H9 (cell line): ENCODE results near the gene TNFSF13B. TPM values are rescaled to one million over a fixed set of nuclear protein-coding genes. Genes with fewer than 3 reads are reported as not detected.

Source experiments
- DNase-seq: peaks from one replicate; pipeline ENCODE4 v3.0.0-alpha.2; 2017
- H2AFZ ChIP-seq: one replicate; pipeline ENCODE4 v1.6.1; 2013; ENCODE audit warnings: mild to moderate bottlenecking, low read length, control low read depth, moderate library complexity
- H2AK5ac ChIP-seq: 2 replicates; pipeline ENCODE4 v1.6.1; 2013; ENCODE audit warnings: low read length, control low read depth, mixed read lengths; ENCODE audit not compliant: insufficient read length
- H2BK120ac ChIP-seq: one replicate; pipeline ENCODE4 v1.6.1; 2013; ENCODE audit warnings: low read depth, mild to moderate bottlenecking, low read length, control low read depth, inconsistent platforms; ENCODE audit not compliant: poor library complexity, severe bottlenecking
- H2BK12ac ChIP-seq: 2 replicates; pipeline ENCODE4 v1.6.1; 2013; ENCODE audit warnings: low read length, control low read depth, mixed read lengths, low read depth; ENCODE audit not compliant: insufficient read length
- H2BK15ac ChIP-seq: 2 replicates; pipeline ENCODE4 v1.6.1; 2013; ENCODE audit warnings: low read depth, low read length, control low read depth
- H2BK20ac ChIP-seq: one replicate; pipeline ENCODE4 v1.6.1; 2013; ENCODE audit warnings: low read depth, mild to moderate bottlenecking, low read length, control low read depth, inconsistent platforms; ENCODE audit not compliant: poor library complexity, severe bottlenecking
- H2BK5ac ChIP-seq: 2 replicates; pipeline ENCODE4 v1.6.1; 2013; ENCODE audit warnings: low read length, control low read depth, mixed read lengths; ENCODE audit not compliant: insufficient read length
- H3K14ac ChIP-seq: 2 replicates; pipeline ENCODE4 v1.6.1; 2013; ENCODE audit warnings: low read length, control low read depth; ENCODE audit not compliant: insufficient read depth
- H3K18ac ChIP-seq: 2 replicates; pipeline ENCODE4 v1.6.1; 2013; ENCODE audit warnings: low read depth, mild to moderate bottlenecking, mixed read lengths, low read length, control low read depth; ENCODE audit not compliant: insufficient read length
- H3K23ac ChIP-seq: 2 replicates; pipeline ENCODE4 v1.6.1; 2013; ENCODE audit warnings: low read length, control low read depth, mixed read lengths, low read depth; ENCODE audit not compliant: insufficient read length
- H3K23me2 ChIP-seq: 2 replicates; pipeline ENCODE4 v1.6.1; 2013; ENCODE audit warnings: low read depth, mild to moderate bottlenecking, mixed read lengths, low read length, control low read depth; ENCODE audit not compliant: insufficient read length, poor library complexity, severe bottlenecking
- H3K27ac ChIP-seq: 2 replicates; pipeline ENCODE4 v1.5.1; 2013; ENCODE audit warnings: low read length, control low read depth, mixed read lengths, low read depth; ENCODE audit not compliant: insufficient read length
- H3K27me3 ChIP-seq: 2 replicates; pipeline ENCODE4 v1.6.1; 2013; ENCODE audit warnings: low read length, control low read depth, inconsistent platforms; ENCODE audit not compliant: insufficient read depth
- H3K4ac ChIP-seq: 2 replicates; pipeline ENCODE4 v1.6.1; 2013; ENCODE audit warnings: low read depth, mild to moderate bottlenecking, control low read depth, inconsistent platforms, low read length, moderate library complexity
- H3K4me1 ChIP-seq: 2 replicates; pipeline ENCODE4 v1.6.1; 2013; ENCODE audit warnings: low read length, control low read depth, inconsistent platforms; ENCODE audit not compliant: insufficient read depth
- H3K4me2 ChIP-seq: 2 replicates; pipeline ENCODE4 v1.6.1; 2013; ENCODE audit warnings: low read length, control low read depth, mixed read lengths; ENCODE audit not compliant: insufficient read length, insufficient read depth
- H3K56ac ChIP-seq: 2 replicates; pipeline ENCODE4 v1.6.1; 2013; ENCODE audit warnings: low read depth, mild to moderate bottlenecking, mixed read lengths, low read length, control low read depth; ENCODE audit not compliant: insufficient read length
- H3K79me1 ChIP-seq: 2 replicates; pipeline ENCODE4 v1.6.1; 2013; ENCODE audit warnings: low read depth, mild to moderate bottlenecking, moderate library complexity, low read length, control low read depth, inconsistent platforms; ENCODE audit not compliant: insufficient read depth, poor library complexity, severe bottlenecking
- H3K79me2 ChIP-seq: 2 replicates; pipeline ENCODE4 v1.6.1; 2013; ENCODE audit warnings: low read length, control low read depth, inconsistent platforms; ENCODE audit not compliant: insufficient read depth
- H3K9ac ChIP-seq: 2 replicates; pipeline ENCODE4 v1.6.1; 2013; ENCODE audit warnings: low read length, control low read depth, mixed read lengths; ENCODE audit not compliant: insufficient read length; ENCODE audit errors: extremely low read depth
- H3K9me3 ChIP-seq: one replicate; pipeline ENCODE4 v1.6.1; 2013; ENCODE audit warnings: low read depth, low read length, inconsistent platforms; ENCODE audit not compliant: control insufficient read depth
- H3T11ph ChIP-seq: one replicate; pipeline ENCODE4 v1.6.1; 2013; ENCODE audit warnings: mild to moderate bottlenecking, low read length, control low read depth, inconsistent platforms
- H4K20me1 ChIP-seq: one replicate; pipeline ENCODE4 v1.6.1; 2013; ENCODE audit not compliant: control insufficient read depth, insufficient read length, insufficient read depth
- H4K5ac ChIP-seq: 2 replicates; pipeline ENCODE4 v1.6.1; 2013; ENCODE audit warnings: low read depth, mild to moderate bottlenecking, mixed read lengths, low read length, control low read depth; ENCODE audit not compliant: insufficient read length
- H4K8ac ChIP-seq: replicated peaks from 2 replicates; pipeline ENCODE4 v1.6.1; 2013; ENCODE audit warnings: low read length, control low read depth, mixed read lengths, low read depth; ENCODE audit not compliant: insufficient read length
- H4K91ac ChIP-seq: 2 replicates; pipeline ENCODE4 v1.6.1; 2013; ENCODE audit warnings: low read depth, mild to moderate bottlenecking, moderate library complexity, mixed read lengths, low read length, control low read depth; ENCODE audit not compliant: insufficient read length
- H3K27ac Mint-ChIP-seq, 3 experiments: 2 replicates in 2 of 3; 3 replicates in 1 of 3; pipeline ENCODE4 v1.8.0; 2020 to 2021; ENCODE audit warnings: mixed read lengths in 3 of 3, mild to moderate bottlenecking in 1 of 3, moderate library complexity in 1 of 3
- H3K27me3 Mint-ChIP-seq: 2 replicates; pipeline ENCODE4 v1.8.0; 2021; ENCODE audit warnings: low read depth, mild to moderate bottlenecking, moderate library complexity, mixed read lengths
- H3K36me3 Mint-ChIP-seq, 3 experiments: 2 replicates in 2 of 3; 3 replicates in 1 of 3; pipeline ENCODE4 v1.8.0; 2020 to 2021; ENCODE audit warnings: low read depth in 3 of 3, mixed read lengths in 3 of 3; ENCODE audit not compliant: insufficient read depth in 1 of 3
- H3K4me1 Mint-ChIP-seq, 2 experiments: 2 replicates each; pipeline ENCODE4 v1.8.0; 2020; ENCODE audit warnings: mixed read lengths in 2 of 2
- H3K4me3 Mint-ChIP-seq, 2 experiments: 2 replicates in 1 of 2; 3 replicates in 1 of 2; pipeline ENCODE4 v1.8.0; 2020 to 2021; ENCODE audit warnings: mild to moderate bottlenecking in 2 of 2, mixed read lengths in 2 of 2, moderate library complexity in 1 of 2
- H3K9me3 Mint-ChIP-seq, 2 experiments: 2 replicates in 1 of 2; 3 replicates in 1 of 2; pipeline ENCODE4 v1.8.0; 2020; ENCODE audit warnings: mild to moderate bottlenecking in 2 of 2, mixed read lengths in 2 of 2, moderate library complexity in 1 of 2
- WGBS: extraction: QIAGEN DNeasy Blood & Tissue Kit; methylation state at CpG from one replicate; pipeline ENCODE4 v1.1.7; 2013; ENCODE audit warnings: missing lambda C conversion rate, low lambda C conversion rate, mixed read lengths; ENCODE audit not compliant: insufficient read length; ENCODE audit errors: extremely low coverage; 5-methylcytosine and 5-hydroxymethylcytosine counted together
- total RNA-seq: library from RNA; stranded (reverse); gene quantifications from 2 replicates; pipeline ENCODE4 v1.2.1, GENCODE V29; 2021
- TF ChIP-seq, protein P1 (sequence below): fragments of 200-600 bp; sonication (generic); conservative IDR thresholded peaks from 3 replicates; pipeline ENCODE4 v1.8.0; 2021; ENCODE audit warnings: antibody characterized with exemption, mild to moderate bottlenecking

TNFSF13B gene
- total RNA-seq, 1 experiment from 2014 or later = 0.31 TPM

DNA sequence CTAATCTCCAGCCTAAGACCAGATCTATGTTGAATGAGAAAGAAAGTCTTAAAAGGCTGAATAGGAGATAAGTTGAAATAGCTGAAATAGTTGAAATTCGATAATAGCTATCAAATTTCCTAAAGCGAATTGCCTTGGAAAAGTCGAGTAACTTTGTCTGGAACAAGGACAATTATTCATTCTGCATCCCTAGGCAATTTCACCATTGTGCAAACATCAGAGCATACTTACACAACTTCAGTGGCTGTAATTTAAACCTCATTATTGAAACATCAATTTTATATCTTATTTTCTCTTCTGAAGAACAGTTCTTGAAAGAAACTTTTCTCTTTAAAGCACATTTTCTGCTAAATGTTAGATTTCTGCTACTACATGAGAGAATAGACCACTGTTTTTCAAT is 13.6 kb downstream of the TNFSF13B start:
- Histone ChIP-seq H3K79me1 (no peaks in the 10 kb centered on the region), H3K9ac (no peak overlapping the region), H4K20me1 (no peaks in the 10 kb centered on the region), H3K14ac (no peak overlapping the region), H4K8ac (no peak overlapping the region), H3K56ac (no peak overlapping the region), H2BK15ac (no peak overlapping the region), H2AK5ac (no peak overlapping the region), H3K4ac (no peak overlapping the region), H3K23me2 (no peaks in the 10 kb centered on the region), H3K4me2 (no peak overlapping the region), H3T11ph (no peak overlapping the region), H2BK120ac (no peak overlapping the region), H2BK20ac (no peak overlapping the region), H3K18ac (no peak overlapping the region), H3K27me3 (no peaks in the 10 kb centered on the region), H3K27ac (no peak overlapping the region), H2AFZ (no peak overlapping the region), H3K9me3 (no peaks in the 10 kb centered on the region), H4K91ac (no peak overlapping the region), H2BK12ac (no peak overlapping the region), H3K23ac (no peak overlapping the region), H2BK5ac (no peak overlapping the region), H4K5ac (no peak overlapping the region), H3K79me2 (no peaks in the 10 kb centered on the region), H3K4me1 (peaks cover 4% of the 10 kb centered on the region; the same call in 1 of the 2 replicates)
- no peaks in the 10 kb centered on the region for H3K27me3 Mint-ChIP-seq
- DNase-seq = no peak
- no peak overlapping the region for H3K4me3 Mint-ChIP-seq
- no peaks in the 10 kb centered on the region; a peak in 1 of 5 replicates for H3K9me3 Mint-ChIP-seq
- no CpG with 5 or more reads among the region's 3 CpGs for WGBS
- H3K27ac Mint-ChIP-seq = no peak overlapping the region
- no peaks in the 10 kb centered on the region; a peak in 1 of 7 replicates for H3K36me3 Mint-ChIP-seq
- H3K4me1 Mint-ChIP-seq = peaks cover 13 to 14% of the 10 kb centered on the region in 2 experiments
- TF ChIP-seq, protein P1, sequence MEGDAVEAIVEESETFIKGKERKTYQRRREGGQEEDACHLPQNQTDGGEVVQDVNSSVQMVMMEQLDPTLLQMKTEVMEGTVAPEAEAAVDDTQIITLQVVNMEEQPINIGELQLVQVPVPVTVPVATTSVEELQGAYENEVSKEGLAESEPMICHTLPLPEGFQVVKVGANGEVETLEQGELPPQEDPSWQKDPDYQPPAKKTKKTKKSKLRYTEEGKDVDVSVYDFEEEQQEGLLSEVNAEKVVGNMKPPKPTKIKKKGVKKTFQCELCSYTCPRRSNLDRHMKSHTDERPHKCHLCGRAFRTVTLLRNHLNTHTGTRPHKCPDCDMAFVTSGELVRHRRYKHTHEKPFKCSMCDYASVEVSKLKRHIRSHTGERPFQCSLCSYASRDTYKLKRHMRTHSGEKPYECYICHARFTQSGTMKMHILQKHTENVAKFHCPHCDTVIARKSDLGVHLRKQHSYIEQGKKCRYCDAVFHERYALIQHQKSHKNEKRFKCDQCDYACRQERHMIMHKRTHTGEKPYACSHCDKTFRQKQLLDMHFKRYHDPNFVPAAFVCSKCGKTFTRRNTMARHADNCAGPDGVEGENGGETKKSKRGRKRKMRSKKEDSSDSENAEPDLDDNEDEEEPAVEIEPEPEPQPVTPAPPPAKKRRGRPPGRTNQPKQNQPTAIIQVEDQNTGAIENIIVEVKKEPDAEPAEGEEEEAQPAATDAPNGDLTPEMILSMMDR = no peak
